NCI-H69 (cell line): ENCODE measurements around the gene RTN4RL1.
"Not testable (repeated sequence)": the region's sequence is repeated elsewhere in the genome, so short reads cannot be mapped to it uniquely, and the experiment has no call there.

Experiments
- DNase-seq: peaks from one replicate; lab custom pipeline; 2025; lab: John Stamatoyannopoulos, UW

The RTN4RL1 gene

GRCh38 chr17:2003525-2003924 is 21.6 kb downstream of the RTN4RL1 start:
- no peak for DNase-seq

GRCh38 chr17:2002767-2003329 is 22.3 kb downstream of the RTN4RL1 start:
- DNase-seq, result peak; percentile 6

- DNase-seq, result peak; percentile 83
These were observed 25.4 kb downstream of the RTN4RL1 start for GRCh38 chr17:1999557-2000251.

- peak; percentile 84 for DNase-seq
These were observed 27.0 kb downstream of the RTN4RL1 start for GRCh38 chr17:1997927-1998742.

GRCh38 chr17:1997289-1997926 is 27.7 kb downstream of the RTN4RL1 start:
- peak; percentile 58 for DNase-seq

- peak; percentile 26 for DNase-seq
These were observed 28.3 kb downstream of the RTN4RL1 start for GRCh38 chr17:1996800-1997288.

- DNase-seq, result peak; percentile 4
These were observed 29.0 kb downstream of the RTN4RL1 start for GRCh38 chr17:1995907-1996799.

GRCh38 chr17:1995321-1995892 is 29.7 kb downstream of the RTN4RL1 start:
- no peak for DNase-seq

GRCh38 chr17:1994707-1995106 is 30.4 kb downstream of the RTN4RL1 start:
- no peak for DNase-seq

GRCh38 chr17:1992541-1992940 is 32.6 kb downstream of the RTN4RL1 start:
- no peak for DNase-seq

GRCh38 chr17:1989135-1989534 is 36.0 kb downstream of the RTN4RL1 start:
- DNase-seq, result no peak

- no peak for DNase-seq
These were observed 38.2 kb downstream of the RTN4RL1 start for GRCh38 chr17:1986783-1987451.

- no peak for DNase-seq
These were observed 39.4 kb downstream of the RTN4RL1 start for GRCh38 chr17:1985686-1986085.

- DNase-seq, result no peak
These were observed 40.0 kb downstream of the RTN4RL1 start for GRCh38 chr17:1985093-1985492.

- DNase-seq, result not testable (repeated sequence)
These were observed 42.3 kb downstream of the RTN4RL1 start for GRCh38 chr17:1982793-1983366.

GRCh38 chr17:1980665-1981250 is 44.4 kb downstream of the RTN4RL1 start:
- no peak for DNase-seq

- peak; percentile 32 for DNase-seq
These were observed 45.8 kb downstream of the RTN4RL1 start for GRCh38 chr17:1979182-1979985.

- DNase-seq, result no peak
These were observed 46.7 kb downstream of the RTN4RL1 start for GRCh38 chr17:1978396-1978949.
